HG02610 (cell line): ENCODE measurements around the gene BTF3L4.
"Not testable (repeated sequence)": the region's sequence is repeated elsewhere in the genome, so short reads cannot be mapped to it uniquely, and the experiment has no call there.

Experiments
- ATAC-seq: cut with Tn5 transposase; IDR thresholded peaks from one replicate; pipeline ENCODE4 v1.9.1; 2021; ENCODE audit warnings: mild to moderate bottlenecking, moderate library complexity; ENCODE audit not compliant: unreplicated experiment

Gene BTF3L4

DNA sequence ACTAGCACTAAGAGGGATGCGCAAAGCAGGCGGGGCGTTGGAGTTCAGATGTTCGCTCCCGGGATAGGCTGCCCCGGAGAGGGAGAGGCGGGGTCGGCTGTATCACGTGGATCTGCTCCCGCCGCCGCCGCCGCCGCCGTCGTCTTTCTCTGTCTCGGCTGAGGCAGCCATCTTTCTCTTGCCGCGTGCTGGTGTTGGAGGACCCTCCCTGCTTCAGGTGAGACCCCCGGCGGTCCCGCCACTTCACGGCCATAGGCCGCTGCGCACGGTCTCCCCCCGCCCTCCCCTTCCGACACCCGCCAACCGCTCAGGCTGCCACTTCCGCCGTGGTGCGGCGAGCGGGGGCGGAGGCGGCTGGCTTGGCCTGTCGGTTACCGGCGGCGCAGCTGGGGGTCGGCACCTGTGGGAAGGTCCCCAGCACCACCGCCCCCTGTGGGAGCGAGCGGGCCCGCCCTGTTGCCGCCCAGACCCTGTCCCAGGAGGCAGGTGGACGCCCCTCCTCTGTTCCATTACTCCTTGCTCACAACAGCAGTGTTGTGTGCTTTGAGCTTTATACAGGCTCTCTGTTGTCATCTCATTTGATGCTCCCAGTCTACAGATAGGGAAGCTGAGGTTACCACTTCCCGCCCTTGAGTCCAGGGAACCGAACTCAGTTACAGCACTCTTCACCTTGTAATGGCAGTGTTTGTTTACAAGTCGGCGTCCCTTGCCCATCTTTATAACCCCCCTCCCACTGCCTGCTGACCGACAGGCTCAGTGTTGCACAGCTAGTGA is at the start of gene BTF3L4:
Gene BTF3L4 (plus strand): TSS at position 133 of the 774 bp plus-strand sequence. CDS start 3,553 bp downstream, outside the sequence.
- peak; percentile 81 for ATAC-seq

DNA sequence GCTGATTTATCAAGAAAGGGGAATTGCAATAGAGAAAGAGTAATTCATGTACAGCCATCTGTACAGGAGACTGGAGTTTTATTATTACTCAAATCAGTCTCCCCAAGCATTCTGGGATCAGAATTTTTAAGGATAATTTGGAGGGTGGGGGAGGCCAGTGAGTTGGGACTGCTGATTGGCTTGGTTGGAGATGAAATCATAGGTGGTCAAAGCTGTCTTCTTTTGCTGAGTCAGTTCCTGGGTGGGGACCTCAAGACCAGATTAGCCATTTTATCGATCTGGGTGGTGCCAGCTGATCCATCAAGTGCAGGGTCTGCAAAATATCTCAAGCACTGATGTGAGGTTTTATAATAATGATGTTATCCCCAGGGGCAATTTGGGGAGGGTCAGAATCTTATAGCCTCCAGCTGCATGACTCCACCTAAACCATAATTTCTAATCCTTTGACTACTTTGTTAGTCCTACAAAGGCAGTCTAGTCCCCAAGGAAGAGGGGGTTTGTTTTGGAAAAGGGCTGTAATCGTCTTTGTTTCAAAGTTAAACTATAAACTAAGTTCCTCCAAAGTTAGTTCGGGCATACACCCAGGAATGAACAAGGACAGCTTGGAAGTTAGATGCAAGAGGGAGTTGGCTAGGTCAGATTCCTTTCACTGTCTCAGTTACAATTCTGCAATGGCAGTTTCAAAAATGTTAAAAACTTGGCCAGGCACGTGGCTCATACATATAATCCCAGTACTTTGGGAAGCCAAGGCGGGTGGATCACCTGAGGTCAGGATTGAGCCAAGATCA is 48.7 kb upstream of the BTF3L4 start:
- no peak for ATAC-seq

DNA sequence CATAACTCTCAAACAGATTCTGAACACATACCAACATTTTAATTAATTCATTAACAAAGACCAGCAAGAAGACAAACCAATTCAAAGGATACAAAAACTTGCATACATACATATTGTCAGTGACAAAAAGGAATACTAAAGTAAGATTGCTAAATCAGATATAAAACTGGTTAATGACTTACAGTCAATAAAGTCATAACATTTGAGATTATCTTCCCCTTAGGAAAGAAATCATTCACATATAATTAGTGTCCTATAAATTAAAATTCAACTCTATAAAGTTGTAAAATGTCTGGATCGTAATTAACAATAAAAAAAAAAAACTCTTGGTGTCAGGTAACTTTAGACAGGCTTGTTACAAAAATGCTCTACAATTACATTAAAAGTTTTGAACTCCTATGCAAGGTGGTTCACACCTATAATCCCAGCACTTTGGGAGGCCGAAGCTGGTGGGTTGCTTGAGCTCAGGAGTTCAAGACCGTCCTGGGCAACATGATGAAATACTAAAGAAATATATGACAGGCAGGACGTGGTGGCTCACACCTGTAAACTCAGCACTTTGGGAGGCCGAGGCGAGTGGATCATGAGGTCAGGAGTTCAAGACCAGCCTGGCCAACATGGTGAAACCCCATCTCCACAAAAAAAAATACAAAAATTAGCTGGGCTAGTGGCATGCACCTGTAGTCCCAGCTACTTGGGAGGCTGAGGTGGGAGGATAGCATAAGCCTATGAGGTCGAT is 47.9 kb upstream of the BTF3L4 start:
- ATAC-seq = no peak

DNA sequence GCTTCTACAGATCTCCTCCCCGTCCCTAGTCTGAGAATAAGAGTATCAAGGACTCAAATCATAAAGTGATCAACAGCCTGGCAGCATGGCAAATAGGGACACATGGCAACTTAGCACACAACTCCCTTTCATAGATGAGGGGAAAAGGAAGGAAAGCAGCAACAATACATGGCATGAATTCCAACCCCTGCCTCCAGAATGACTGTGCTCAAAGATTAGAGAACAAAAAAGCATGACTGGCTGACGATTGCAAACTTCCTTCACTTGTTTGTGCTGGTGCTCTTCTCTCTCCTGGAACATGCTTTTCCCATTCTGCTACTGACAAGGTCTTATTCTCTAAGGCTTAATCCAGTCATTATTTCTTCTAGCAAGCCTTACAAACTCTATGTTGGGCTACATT is 34.0 kb upstream of the BTF3L4 start:
- no peak for ATAC-seq

DNA sequence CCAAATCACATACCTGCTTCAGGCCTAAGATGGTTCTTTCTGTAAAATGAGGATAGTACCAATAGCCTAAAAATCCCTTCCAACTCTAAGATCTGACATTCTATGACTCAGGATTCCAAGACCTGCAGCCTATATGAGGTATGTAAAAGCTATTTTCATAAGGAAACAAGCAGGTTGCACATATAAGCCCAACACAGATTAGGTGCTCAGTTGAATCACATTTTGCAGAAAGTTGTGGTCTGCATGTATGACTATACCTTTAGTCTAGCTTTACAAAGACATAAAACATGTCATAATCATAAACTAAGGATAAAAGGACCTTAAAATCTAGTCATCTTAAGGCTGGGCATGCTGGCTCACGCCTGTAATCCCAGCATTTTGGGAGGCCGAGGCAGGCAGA is 29.8 kb upstream of the BTF3L4 start:
- ATAC-seq = no peak

DNA sequence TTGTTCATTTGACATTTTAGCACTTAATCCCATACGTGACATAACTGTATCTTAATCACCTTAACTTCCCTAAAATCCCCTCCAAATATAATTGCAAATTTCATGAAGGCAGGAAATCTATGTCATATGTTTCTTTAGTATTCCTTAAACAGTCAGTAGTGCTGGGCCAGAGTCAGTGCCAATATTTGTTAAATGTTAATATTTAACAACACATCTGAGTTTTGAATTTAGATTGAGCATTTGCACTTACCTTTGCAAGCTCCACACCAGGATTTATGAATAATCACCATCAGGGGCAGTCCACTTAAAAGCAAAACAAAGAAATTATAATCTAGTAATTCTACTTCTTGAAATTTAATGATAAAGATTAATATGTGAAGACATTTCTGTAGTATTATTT is 27.8 kb upstream of the BTF3L4 start:
- ATAC-seq = no peak

DNA sequence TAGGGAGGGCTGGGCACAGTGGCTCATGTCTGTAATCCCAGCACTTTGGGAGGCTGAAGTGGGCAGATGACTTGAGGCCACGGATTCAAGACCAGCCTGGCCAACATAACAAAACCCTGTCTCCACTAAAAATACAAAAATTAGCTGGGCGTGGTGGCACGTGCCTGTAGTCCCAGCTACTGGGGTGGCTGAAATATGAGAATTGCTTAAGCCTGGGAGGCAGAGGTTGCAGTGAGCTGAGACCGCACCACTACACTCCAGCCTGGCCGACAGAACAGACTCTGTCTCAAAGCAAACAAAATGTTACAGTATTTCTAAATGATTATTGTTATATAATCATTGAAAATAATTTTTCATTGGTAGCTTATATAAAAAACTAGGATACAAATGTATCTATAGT is 27.3 kb upstream of the BTF3L4 start:
- not testable (repeated sequence) for ATAC-seq

DNA sequence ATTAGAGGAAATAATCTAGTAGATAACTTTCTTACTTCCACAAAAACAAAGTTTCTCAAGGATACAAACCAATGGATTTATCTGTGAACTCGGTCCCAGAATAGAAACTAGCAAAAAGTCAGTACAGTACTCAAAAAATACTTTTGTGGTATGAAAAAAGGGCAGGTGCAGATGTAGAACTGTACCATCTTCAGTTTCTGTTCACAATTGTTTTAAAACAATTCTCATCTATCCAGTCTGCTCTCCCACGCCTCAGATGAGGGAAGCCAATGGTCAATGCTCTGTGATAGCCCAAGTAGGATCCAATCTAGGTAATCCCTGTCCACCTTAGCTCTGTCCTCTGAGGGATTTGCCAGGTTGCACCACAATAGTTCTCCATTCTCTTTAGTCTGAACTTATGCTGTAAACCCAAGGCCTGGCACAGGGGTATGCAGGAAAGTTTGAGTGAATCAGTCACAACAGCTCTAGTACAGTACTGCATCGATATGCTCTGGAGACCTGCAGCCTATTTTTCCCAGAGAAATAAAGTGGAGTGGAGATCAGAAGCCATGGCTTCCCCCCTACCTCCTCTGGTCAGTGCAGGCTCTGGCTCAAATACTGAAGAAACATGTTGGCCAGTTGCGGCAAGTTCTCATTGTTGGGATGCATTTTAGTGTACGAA is 23.8 kb upstream of the BTF3L4 start:
- ATAC-seq = no peak

DNA sequence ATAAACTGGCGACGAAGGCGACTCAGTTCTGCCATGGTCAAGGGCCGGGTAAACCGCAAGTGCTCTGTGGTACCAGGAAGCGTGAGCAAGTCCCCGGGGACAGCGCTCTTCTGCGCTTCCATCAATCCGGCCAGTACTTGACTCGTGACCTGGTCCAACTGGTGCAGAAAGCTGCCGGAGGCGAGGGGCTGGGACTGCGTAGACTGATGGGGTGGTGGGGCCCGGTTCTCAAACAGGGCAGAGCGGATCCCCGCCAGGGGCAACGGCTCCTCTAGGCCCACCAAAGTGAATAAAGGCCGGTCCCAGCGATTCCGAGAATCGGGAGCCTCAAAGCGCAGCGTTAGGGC is 23.3 kb upstream of the BTF3L4 start:
- ATAC-seq = no peak

DNA sequence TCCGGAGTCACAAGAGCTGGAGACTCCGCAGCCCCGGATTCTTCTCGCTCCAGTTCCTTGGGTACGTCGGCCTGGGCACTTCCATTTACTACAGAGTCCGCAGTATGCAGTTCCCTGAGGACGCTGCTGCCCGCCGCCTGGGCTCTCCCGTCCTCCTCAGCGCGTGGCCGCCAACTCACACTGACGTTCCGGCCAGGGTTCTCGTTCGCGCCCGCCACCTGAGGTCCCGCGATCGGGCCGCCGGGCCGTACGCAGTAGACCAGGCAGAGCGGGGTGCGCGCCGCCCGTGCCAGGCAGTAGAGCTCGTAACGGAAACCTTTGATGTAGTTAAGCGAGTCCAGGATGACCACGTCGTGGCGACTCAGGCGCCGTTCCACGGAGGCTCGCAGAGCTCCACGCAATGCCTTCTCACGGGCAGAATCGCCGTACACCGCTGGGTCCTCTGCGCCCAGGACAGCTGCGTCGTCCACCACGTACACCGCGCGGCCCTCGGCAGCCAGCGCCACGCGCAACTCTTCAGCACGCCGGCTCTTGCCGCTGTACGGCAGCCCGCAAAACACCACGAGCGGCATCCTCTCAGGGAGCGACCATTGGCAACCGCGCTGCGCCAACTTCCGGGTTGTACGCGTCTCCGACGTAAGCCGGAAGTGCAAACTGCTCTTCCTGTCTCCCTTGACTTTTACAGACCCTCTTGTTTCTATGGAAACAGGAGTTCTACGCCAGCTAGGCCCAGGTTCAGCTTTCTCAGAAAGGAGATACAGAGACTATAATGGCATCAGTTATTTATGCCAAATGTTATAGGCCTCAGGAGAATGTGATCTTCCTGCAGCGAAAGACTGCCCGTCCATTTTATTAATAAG is 22.7 kb upstream of the BTF3L4 start, which contains the start of gene KTI12:
Gene KTI12 (minus strand): TSS at position 621 of the 860 bp plus-strand sequence. CDS start 49 bp downstream, at position 572.
- peak; percentile 88 for ATAC-seq

DNA sequence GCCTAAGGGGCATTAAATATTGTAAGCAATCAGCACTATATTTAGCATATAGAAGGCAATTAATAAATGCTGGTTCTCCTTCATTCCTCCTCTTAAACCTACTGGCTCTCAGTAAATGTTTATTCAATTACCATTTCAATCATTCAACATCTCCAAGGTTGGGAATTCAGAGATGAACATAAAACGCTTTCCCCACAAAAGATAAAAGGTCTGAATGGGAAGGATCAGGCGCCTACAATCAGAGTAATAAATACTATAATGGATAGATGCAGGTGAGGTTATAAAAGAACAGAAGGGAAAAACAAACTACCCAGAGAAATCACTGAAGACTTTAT is 22.1 kb upstream of the BTF3L4 start:
- no peak for ATAC-seq

DNA sequence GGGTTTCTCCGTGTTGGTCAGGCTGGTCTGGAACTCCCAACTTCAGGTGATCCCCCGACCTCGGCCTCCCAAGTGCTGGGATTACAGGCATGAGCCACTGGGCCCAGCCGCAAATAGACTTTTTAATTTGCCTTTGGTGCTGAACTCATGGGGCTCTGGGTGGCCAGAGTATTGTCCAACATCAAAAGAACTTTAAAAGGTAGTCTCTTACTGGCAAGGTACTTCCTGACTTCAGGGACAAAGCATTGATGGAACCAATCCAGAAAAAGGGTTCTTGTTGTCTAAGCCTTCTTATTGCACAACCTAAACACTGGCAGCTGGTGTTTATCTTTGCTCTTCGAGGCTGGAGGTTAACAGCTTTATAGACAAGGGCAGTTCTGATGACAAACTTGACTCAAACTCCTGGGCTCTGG is 18.7 kb upstream of the BTF3L4 start:
- no peak for ATAC-seq

DNA sequence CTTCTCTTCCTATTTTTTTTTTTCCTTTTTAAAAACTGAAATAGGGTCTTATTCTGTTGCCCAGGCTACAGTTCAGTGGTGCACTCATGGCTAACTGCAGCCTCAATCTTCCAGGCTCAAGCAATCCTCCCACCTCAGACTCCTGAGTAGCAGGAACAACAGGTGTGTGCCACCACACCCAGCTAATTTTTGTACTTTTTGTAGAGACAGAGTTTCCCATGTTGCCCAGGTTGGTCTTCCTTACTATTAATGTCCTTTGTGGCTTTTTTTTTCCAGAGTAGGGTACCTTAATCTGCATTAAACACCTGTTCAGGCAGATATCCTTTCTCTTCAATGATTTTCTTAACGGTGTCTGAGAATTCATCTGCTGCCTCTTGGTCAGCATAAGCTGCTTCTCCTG is 18.2 kb upstream of the BTF3L4 start:
- no peak for ATAC-seq

DNA sequence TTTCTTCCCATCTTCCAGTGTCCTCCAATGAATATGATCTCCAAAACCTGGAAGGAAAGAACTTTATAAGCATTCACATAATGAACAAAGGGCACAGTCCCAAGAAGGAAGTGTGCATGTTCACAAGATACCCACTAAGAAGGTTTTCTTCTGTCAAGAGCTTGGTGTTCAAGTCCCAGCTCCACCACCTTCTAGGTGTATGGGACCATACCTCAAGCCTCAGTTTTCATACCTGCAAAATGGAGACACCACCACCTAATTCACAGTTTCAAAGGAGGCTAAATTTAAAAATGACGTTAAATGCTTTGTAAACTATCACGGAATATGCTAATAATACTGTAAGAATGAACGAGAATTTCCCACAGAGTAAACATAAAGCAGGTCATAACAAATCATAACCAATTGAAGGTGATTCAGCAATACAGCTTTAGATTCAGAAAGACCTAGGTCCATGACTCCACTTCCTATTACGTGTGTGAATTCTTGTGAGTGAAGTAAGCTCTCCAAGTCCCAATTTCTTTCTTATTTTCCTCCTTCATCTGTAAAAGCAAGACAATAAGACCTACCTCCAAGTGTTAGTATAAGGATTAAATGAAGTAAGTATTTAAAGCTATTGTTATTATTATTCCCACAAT is 14.4 kb upstream of the BTF3L4 start:
- no peak for ATAC-seq

DNA sequence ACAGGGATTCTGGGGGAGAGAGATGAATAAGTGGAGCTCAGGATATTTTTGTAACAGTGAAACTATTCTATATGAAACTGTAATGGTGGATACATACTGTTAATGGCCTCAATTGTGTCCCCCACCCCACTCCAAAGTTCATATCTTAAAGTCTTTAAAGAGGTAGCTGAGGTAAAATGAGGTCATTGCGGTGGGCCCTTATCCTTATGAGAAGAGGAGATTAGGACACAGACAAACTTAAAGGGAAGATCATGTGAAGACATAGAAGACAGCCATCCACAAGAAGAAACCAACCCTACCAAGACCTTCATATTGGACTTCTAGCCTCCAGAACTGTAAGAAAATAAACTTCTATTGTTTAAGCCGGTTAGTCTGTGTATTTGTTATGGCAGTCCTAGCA is 10.9 kb upstream of the BTF3L4 start:
- ATAC-seq = no peak

DNA sequence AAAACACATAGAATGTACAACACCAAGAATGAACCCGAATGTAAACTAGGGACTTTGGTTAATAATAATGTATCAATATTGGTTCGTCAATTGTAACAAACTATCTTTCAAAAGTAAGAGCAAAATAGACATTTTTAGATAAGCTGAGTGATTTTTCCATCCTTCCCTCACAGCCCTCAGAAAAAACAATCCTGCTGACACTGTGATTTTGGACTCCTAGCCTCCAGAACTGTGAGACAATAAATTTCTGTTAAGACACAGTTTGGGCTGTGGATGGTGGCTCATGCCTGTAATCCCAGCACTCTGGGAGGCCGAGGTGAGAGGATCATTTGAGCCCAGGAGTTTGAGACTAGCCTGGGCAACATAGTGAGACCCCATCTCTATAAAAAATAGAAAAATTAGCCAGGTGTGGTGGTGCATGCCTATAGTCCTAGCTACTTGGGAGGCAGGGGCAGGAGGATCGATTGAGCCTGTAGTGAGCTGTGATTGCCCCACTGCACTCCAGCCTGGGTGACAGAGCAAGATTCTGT is 10.4 kb upstream of the BTF3L4 start:
- not testable (repeated sequence) for ATAC-seq

DNA sequence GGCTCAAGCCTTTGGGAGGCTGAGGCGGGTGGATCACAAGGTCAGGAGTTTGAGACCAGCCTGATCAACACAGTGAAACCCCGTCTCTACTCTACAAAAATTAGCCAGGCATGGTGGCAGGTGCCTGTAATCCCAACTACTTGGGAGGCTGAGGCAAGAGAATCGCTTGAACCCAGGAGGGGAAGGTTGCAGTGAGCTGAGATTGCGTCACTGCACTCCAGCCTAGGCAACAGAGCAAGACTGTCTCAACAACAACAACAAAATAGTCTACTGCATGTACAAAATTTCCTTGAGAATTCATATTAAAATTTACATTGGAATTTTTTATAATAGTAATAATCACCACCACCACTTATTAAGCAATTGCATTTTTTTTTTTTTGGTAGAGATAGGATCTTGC is 6.8 kb upstream of the BTF3L4 start:
- not testable (repeated sequence) for ATAC-seq

DNA sequence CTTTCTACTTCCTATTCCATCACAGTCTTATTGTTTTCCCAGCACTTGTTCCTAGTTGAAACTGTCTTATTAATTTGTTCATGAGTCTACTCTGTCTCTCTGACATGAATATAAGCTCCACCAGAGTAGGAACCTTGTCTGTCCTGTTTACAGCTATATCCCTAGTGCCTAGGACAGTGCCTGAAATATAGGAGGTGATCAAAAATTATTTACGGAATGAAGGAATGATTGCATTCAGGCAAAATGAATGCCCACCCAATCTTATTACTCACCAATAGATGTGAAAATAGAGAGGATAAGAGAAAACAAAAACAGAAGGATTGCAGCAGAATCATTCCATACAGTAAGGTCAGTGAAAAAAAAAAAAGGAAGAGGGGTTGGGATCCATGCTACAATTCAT is 2.2 kb upstream of the BTF3L4 start:
- no peak for ATAC-seq

DNA sequence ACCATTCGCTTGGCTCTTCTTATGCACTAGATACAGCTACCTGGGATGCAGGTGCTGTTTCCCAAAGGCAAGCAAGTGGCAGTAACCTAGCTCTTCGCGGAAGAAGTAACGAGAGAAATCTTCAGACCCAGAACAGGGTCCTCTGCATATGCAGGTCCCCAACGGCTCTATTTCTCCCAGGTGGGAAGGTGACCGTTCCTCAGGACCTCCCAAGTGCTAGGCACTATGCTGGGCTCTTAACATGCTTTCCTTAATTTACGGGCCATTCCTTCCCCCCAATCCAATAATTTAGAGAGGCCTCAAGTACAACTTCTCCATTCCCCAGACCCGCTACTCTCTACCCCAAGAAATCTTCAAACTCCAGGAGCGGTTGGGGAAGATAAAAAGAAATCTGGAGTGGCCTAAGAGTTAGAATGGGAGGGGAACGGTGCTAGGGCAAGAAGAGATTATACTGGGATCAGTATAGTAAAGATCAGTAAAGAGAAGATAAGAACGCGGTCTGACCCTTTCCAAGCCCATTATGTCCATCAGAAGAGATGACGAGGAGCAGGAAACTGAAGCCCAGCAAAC is 1.5 kb upstream of the BTF3L4 start:
- no peak for ATAC-seq
